ENCODE results near the gene STIM2.

GRCh38 chr4:26836539-26836938, 24.1 kb upstream of the STIM2 start:
- TF ChIP-seq, protein P1, sequence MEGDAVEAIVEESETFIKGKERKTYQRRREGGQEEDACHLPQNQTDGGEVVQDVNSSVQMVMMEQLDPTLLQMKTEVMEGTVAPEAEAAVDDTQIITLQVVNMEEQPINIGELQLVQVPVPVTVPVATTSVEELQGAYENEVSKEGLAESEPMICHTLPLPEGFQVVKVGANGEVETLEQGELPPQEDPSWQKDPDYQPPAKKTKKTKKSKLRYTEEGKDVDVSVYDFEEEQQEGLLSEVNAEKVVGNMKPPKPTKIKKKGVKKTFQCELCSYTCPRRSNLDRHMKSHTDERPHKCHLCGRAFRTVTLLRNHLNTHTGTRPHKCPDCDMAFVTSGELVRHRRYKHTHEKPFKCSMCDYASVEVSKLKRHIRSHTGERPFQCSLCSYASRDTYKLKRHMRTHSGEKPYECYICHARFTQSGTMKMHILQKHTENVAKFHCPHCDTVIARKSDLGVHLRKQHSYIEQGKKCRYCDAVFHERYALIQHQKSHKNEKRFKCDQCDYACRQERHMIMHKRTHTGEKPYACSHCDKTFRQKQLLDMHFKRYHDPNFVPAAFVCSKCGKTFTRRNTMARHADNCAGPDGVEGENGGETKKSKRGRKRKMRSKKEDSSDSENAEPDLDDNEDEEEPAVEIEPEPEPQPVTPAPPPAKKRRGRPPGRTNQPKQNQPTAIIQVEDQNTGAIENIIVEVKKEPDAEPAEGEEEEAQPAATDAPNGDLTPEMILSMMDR (IDR thresholded peaks at IDR 0.05; ENCODE audit: insufficient read depth, low read depth, low read length), result no peak
- TF ChIP-seq EZH2 (IDR thresholded peaks at IDR 0.05; ENCODE audit: insufficient read depth, low read length), result no peak

Measured in astrocyte (in vitro differentiated cells and primary cell).